ENCODE results near the gene ATF4. TPM values are rescaled to one million over a fixed set of nuclear protein-coding genes. Genes with fewer than 3 reads are reported as not detected.
A peak's percentile ranks its signal among the peaks of the same experiment; 100 is the strongest.

The ATF4 gene
- total RNA-seq, 1 donor from 2014 or later, result 193 TPM

- Histone ChIP-seq H3K27me3 (ENCODE audit: low read depth) (no peaks in the 10 kb centered on the region), H3K4me3 (no peak overlapping the region), H3K27ac (replicated peaks) (peak overlapping the region; percentile 64), H3K9me3 (replicated peaks) (no peaks in the 10 kb centered on the region), H3K36me3 (peaks cover 10% of the 10 kb centered on the region), H3K4me1 (peaks cover 20% of the 10 kb centered on the region)
- no peak for DNase-seq
- no peak for TF ChIP-seq CTCF (IDR thresholded peaks at IDR 0.05; ENCODE audit: borderline replicate concordance)
- intact Hi-C loops (cut with micrococcal nuclease), result no loop called here
Observed at GRCh38 chr22:39486951-39487825, 33.2 kb upstream of the ATF4 start.

- no peak overlapping the region for H3K27ac ChIP-seq (replicated peaks)
- no peak for DNase-seq
- H3K4me3 ChIP-seq, result no peak overlapping the region
- intact Hi-C loops (cut with micrococcal nuclease), result no loop called here
- H3K4me1 ChIP-seq, result peaks cover 20% of the 10 kb centered on the region
- H3K27me3 ChIP-seq (ENCODE audit: low read depth), result no peaks in the 10 kb centered on the region
- H3K9me3 ChIP-seq (replicated peaks), result no peaks in the 10 kb centered on the region
- TF ChIP-seq CTCF (IDR thresholded peaks at IDR 0.05; ENCODE audit: borderline replicate concordance), result no peak
- peaks cover 10% of the 10 kb centered on the region for H3K36me3 ChIP-seq
Observed at GRCh38 chr22:39487826-39488520, 32.4 kb upstream of the ATF4 start.

- Histone ChIP-seq H3K27me3 (ENCODE audit: low read depth) (no peaks in the 10 kb centered on the region), H3K4me3 (no peak overlapping the region), H3K4me1 (peaks cover 20% of the 10 kb centered on the region), H3K27ac (replicated peaks) (no peak overlapping the region), H3K9me3 (replicated peaks) (no peaks in the 10 kb centered on the region), H3K36me3 (peaks cover 10% of the 10 kb centered on the region)
- DNase-seq, result no peak
- intact Hi-C loops (cut with micrococcal nuclease), result no loop called here
- TF ChIP-seq CTCF (IDR thresholded peaks at IDR 0.05; ENCODE audit: borderline replicate concordance), result no peak
Observed at GRCh38 chr22:39488563-39489083, 31.7 kb upstream of the ATF4 start.

- Histone ChIP-seq H3K9me3 (replicated peaks) (no peaks in the 10 kb centered on the region), H3K27ac (replicated peaks) (no peak overlapping the region), H3K4me3 (no peak overlapping the region), H3K4me1 (peaks cover 20% of the 10 kb centered on the region), H3K36me3 (peaks cover 10% of the 10 kb centered on the region), H3K27me3 (ENCODE audit: low read depth) (no peaks in the 10 kb centered on the region)
- intact Hi-C loops (cut with micrococcal nuclease), result no loop called here
- no peak for DNase-seq
- no peak for TF ChIP-seq CTCF (IDR thresholded peaks at IDR 0.05; ENCODE audit: borderline replicate concordance)
Observed at GRCh38 chr22:39489094-39490068, 31.0 kb upstream of the ATF4 start.

All from left ventricle myocardium inferior (tissue), 1 donor.